GM12892 (cell line): ENCODE data around the gene UNC5C.

Experiments
- POLR2A ChIP-seq: IDR thresholded peaks from 2 replicates; pipeline ENCODE4 v1.6.1; 2011; ENCODE audit warnings: low read depth, low read length, control low read depth
- TAF1 ChIP-seq: IDR thresholded peaks from 2 replicates; pipeline ENCODE4 v1.6.1; 2011; ENCODE audit warnings: low read depth, mild to moderate bottlenecking, control low read depth, low read length, borderline replicate concordance

DNA sequence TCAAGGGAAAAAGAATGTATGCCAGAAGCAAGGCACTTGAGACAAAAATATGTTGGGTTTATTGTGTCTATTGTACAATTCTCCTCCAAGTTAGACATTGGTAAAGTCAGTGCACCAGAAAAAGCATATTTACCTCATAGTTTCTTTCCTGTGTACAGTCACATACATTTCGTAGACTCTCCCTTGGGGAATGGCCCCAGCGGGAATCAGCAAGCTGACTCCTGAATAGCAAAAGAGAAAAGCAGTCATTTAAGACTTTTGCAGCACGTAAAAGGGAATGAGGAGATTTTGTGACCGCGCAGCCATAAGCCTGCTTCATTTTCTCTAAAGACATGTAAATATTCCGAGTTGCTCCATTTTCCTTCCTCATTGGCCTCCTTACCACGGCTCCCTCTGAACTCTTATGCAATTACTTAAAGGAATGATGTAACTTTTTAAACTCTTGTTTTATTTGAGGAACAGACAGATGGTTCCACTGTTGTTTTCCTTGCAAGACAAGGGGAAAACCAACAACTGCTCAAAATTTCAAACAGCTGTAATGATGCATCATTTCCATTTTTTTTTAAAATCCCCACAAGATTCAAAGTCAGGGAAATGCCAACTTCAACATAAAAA lies 332.7 kb downstream of the UNC5C start:
- no peak for TF ChIP-seq POLR2A
- no peak for TF ChIP-seq TAF1
